Measurements from ENCODE around the gene TAF11L14.

DNA sequence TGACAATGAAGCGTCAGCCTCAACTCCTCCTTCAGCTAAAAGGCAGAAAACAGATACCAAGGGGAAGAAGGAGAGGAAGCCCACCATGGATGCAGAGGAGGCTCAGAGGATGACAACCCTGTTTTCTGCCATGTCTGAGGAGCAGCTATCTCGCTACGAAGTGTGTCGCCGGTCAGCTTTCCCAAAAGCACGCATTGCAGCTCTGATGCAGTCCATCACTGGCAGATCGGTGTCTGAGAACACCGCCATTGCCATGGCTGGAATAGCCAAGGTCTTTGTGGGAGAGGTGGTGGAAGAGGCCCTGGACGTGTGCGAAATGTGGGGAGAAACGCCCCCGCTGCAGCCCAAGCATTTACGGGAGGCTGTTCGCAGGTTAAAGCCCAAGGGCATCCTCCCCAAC lies 29.3 kb upstream of the TAF11L14 start:
- TF ChIP-seq, protein P1, sequence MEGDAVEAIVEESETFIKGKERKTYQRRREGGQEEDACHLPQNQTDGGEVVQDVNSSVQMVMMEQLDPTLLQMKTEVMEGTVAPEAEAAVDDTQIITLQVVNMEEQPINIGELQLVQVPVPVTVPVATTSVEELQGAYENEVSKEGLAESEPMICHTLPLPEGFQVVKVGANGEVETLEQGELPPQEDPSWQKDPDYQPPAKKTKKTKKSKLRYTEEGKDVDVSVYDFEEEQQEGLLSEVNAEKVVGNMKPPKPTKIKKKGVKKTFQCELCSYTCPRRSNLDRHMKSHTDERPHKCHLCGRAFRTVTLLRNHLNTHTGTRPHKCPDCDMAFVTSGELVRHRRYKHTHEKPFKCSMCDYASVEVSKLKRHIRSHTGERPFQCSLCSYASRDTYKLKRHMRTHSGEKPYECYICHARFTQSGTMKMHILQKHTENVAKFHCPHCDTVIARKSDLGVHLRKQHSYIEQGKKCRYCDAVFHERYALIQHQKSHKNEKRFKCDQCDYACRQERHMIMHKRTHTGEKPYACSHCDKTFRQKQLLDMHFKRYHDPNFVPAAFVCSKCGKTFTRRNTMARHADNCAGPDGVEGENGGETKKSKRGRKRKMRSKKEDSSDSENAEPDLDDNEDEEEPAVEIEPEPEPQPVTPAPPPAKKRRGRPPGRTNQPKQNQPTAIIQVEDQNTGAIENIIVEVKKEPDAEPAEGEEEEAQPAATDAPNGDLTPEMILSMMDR (conservative IDR thresholded peaks at IDR 0.05): no peak
- TF ChIP-seq EZH2 (IDR thresholded peaks at IDR 0.05; ENCODE audit: low read depth): no peak
